Kidney (tissue), 14 donors: ENCODE data around the gene ANO10. TPM values are rescaled to one million over a fixed set of nuclear protein-coding genes. Genes with fewer than 3 reads are reported as not detected.
A peak's percentile ranks its signal among the peaks of the same experiment; 100 is the strongest.

Experiments
- DNase-seq, 5 donors: peaks; one replicate each; pipeline ENCODE4 v3.0.0-alpha.2; 2013 to 2020
- FAIRE-seq: peaks from 2 replicates; lab custom pipeline; 2012; peaks lifted over from hg19 to GRCh38; lab: Jason Lieb, UNC
- H3K27ac ChIP-seq, 2 donors: one replicate each; pipeline ENCODE4 v1.7.0; 2013; ENCODE audit warnings: low read depth in 2 of 2, low read length in 2 of 2, inconsistent platforms in 1 of 2
- H3K27me3 ChIP-seq: one replicate; pipeline ENCODE4 v1.7.1; 2013; ENCODE audit warnings: low read length, inconsistent platforms; ENCODE audit not compliant: control insufficient read depth, insufficient read depth
- H3K36me3 ChIP-seq, 3 donors: one replicate each; pipeline versions ENCODE4 v1.7.0 to v1.7.1; 2013; ENCODE audit warnings: low read length in 3 of 3, control low read depth in 1 of 3, inconsistent platforms in 1 of 3; ENCODE audit not compliant: insufficient read depth in 3 of 3, control insufficient read depth in 2 of 3
- H3K4me1 ChIP-seq, 3 donors: one replicate each; pipeline versions ENCODE4 v1.7.0 to v1.7.1; 2013; ENCODE audit warnings: low read length in 3 of 3, inconsistent platforms in 1 of 3, low read depth in 1 of 3; ENCODE audit not compliant: control insufficient read depth in 2 of 3, insufficient read depth in 2 of 3
- H3K4me3 ChIP-seq, 3 donors: one replicate each; pipeline versions ENCODE4 v1.7.0 to v1.8.1; 2013; ENCODE audit warnings: low read length in 3 of 3, control low read depth in 1 of 3, inconsistent platforms in 1 of 3
- H3K9ac ChIP-seq, 3 donors: one replicate each; pipeline versions ENCODE4 v1.7.0 to v1.7.1; 2013; ENCODE audit warnings: low read length in 3 of 3, control low read depth in 1 of 3, inconsistent platforms in 1 of 3
- H3K9me3 ChIP-seq, 3 donors: one replicate each; pipeline versions ENCODE4 v1.7.0 to v1.7.1; 2013; ENCODE audit warnings: low read length in 3 of 3, control low read depth in 1 of 3, inconsistent platforms in 1 of 3; ENCODE audit not compliant: control insufficient read depth in 2 of 3, insufficient read depth in 1 of 3
- CTCF ChIP-seq: IDR thresholded peaks from 3 replicates; pipeline ENCODE4 v1.5.1; 2012; ENCODE audit warnings: mild to moderate bottlenecking, moderate library complexity, borderline replicate concordance; ENCODE audit not compliant: insufficient read depth; ENCODE audit errors: extremely low read depth
- intact Hi-C: fragments of 100-400 bp; cut with DNase I; formaldehyde crosslinking; loops from one replicate; pipeline ENCODE4 v1.11.1; 2022
- polyA plus RNA-seq: library from polyadenylated mRNA; stranded (reverse); fragments of 350-450 nt; fragmentation: Illumina TruSeq; extraction: RNeasy Lipid Tissue Mini Kit (QIAGEN cat#74804); gene quantifications from one replicate; pipeline ENCODE4 v1.2.3, GENCODE V29; 2014; ENCODE audit warnings: low read depth, low replicate concordance; ENCODE audit not compliant: insufficient read depth
- total RNA-seq: library from RNA; stranded (reverse); fragmentation: NEBNext Ultra II Directional; extraction: Animal tissue kit (Norgen Biotek cat#: 25700); gene quantifications from one replicate; pipeline ENCODE4 v1.2.1, GENCODE V29; 2021
- donor health status: control.
- donor health status: control.
- donor health status: control.
- donor health status: control.
- donor health status: control.
- donor health status: DM: yes; HTN: yes; CAD: no.
- donor health status: Normal renal cell carcinoma (clear cell type).

ANO10 gene
- total and polyA plus RNA-seq, 2 donors from 2014 or later, result 45.7 to 48.2 TPM

DNA sequence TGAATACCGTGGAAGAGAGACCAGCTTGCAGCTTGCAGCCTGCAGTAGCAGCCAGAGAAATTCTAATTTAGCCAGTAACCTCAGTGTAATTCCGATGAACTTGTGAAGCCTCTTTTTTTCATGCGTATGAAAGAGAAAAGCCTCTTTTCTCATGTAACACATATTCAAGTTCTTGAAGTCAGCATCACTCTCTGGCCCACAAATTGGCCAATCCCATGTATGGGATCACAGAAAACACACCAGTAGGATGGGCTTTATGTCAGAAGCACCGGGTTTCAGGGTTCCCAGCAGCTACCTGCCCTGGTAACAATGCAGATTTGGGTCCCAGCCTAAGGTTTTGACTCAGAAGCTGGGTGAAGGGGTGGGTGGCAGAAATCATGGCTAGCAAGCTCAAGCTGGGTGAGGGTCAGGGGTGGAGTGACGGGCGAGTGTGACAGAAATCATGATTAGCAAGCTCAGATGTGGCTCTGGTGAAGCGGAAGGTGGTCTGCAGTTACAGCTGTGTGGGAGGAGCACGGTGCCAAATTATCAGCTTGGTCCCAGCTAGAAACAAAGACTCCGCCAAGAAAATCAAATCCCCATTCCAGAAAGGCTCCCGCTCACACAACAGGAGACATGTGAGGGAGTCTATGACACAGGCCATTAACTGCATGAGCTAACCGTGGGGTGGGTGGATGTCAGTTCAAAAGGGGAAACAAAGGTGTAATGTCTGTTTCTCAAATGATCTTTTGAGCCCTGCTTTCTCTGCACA is 248.8 kb downstream of the ANO10 start:
- no peak for FAIRE-seq
- Histone ChIP-seq H3K27me3 (no peaks in the 10 kb centered on the region), H3K9me3 (no peaks in the 10 kb centered on the region), H3K4me1 (peaks cover 0 to 2% (median 2%) of the 10 kb centered on the region in 3 donors), H3K27ac (no peak overlapping the region), H3K4me3 (no peak overlapping the region), H3K36me3 (no peaks in the 10 kb centered on the region), H3K9ac (no peak overlapping the region)
- intact Hi-C loops, result no loop called here
- DNase-seq, result peak in 4 of 5 donors; percentile 71 to 87 (median 80)
- no peak for TF ChIP-seq CTCF

GRCh38 chr3:43372007-43372740 is 249.6 kb downstream of the ANO10 start:
- H3K9me3 ChIP-seq, result no peaks in the 10 kb centered on the region
- no peak for FAIRE-seq
- no peaks in the 10 kb centered on the region for H3K27me3 ChIP-seq
- no peaks in the 10 kb centered on the region for H3K36me3 ChIP-seq
- peak in 2 of 5 donors; percentile 17 to 33 for DNase-seq
- intact Hi-C loops, result no loop called here
- no peak overlapping the region for H3K9ac ChIP-seq
- H3K4me1 ChIP-seq, result peaks cover 0 to 2% (median 2%) of the 10 kb centered on the region in 3 donors
- TF ChIP-seq CTCF, result no peak
- H3K27ac ChIP-seq, result no peak overlapping the region
- no peak overlapping the region for H3K4me3 ChIP-seq

GRCh38 chr3:43371494-43371893 is 250.3 kb downstream of the ANO10 start:
- FAIRE-seq (no peak), DNase-seq (no peak)
- Histone ChIP-seq H3K4me1 (peaks cover 0 to 2% (median 2%) of the 10 kb centered on the region in 3 donors), H3K9me3 (no peaks in the 10 kb centered on the region), H3K27ac (no peak overlapping the region), H3K27me3 (no peaks in the 10 kb centered on the region), H3K36me3 (no peaks in the 10 kb centered on the region), H3K9ac (no peak overlapping the region), H3K4me3 (no peak overlapping the region)
- intact Hi-C loops, result no loop called here
- no peak for TF ChIP-seq CTCF
